ENCODE measurements around the gene ATXN7L3.

Gene ATXN7L3

DNA sequence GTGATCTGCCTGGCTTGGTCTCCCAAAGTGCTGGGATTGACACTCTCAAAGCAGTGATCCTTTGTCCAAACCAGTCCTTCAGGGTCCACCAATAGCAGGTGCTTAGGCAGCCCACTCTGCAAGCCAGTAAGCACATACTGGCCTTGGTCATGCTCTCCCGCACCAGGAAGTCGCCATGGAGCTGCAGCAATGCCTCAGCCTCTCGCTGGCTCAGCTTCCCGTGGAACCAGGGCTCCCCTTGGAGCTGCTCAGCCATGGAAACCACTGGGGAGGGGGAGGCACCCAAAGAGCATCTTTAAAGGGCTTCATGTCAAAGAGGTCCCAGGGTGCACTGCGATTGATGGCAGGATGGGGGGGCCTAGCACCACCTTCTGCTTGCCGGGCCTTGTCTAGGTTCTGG is 29.4 kb upstream of the ATXN7L3 start:
- TF ChIP-seq FOXP2 (optimal IDR thresholded peaks at IDR 0.05; ENCODE audit: borderline replicate concordance, extremely low read depth, extremely low read length, insufficient read depth) (no peak), TAF1 (IDR thresholded peaks at IDR 0.05; ENCODE audit: borderline replicate concordance, insufficient read depth, low read length) (no peak), POLR2AphosphoS5 (IDR thresholded peaks at IDR 0.05; ENCODE audit: low read depth, low read length) (no peak)
- TF ChIP-seq, protein P1, sequence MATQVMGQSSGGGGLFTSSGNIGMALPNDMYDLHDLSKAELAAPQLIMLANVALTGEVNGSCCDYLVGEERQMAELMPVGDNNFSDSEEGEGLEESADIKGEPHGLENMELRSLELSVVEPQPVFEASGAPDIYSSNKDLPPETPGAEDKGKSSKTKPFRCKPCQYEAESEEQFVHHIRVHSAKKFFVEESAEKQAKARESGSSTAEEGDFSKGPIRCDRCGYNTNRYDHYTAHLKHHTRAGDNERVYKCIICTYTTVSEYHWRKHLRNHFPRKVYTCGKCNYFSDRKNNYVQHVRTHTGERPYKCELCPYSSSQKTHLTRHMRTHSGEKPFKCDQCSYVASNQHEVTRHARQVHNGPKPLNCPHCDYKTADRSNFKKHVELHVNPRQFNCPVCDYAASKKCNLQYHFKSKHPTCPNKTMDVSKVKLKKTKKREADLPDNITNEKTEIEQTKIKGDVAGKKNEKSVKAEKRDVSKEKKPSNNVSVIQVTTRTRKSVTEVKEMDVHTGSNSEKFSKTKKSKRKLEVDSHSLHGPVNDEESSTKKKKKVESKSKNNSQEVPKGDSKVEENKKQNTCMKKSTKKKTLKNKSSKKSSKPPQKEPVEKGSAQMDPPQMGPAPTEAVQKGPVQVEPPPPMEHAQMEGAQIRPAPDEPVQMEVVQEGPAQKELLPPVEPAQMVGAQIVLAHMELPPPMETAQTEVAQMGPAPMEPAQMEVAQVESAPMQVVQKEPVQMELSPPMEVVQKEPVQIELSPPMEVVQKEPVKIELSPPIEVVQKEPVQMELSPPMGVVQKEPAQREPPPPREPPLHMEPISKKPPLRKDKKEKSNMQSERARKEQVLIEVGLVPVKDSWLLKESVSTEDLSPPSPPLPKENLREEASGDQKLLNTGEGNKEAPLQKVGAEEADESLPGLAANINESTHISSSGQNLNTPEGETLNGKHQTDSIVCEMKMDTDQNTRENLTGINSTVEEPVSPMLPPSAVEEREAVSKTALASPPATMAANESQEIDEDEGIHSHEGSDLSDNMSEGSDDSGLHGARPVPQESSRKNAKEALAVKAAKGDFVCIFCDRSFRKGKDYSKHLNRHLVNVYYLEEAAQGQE (IDR thresholded peaks at IDR 0.05; ENCODE audit: insufficient read depth in 1 of 2, low read depth in 2 of 2, low read length in 2 of 2), result no peak

DNA sequence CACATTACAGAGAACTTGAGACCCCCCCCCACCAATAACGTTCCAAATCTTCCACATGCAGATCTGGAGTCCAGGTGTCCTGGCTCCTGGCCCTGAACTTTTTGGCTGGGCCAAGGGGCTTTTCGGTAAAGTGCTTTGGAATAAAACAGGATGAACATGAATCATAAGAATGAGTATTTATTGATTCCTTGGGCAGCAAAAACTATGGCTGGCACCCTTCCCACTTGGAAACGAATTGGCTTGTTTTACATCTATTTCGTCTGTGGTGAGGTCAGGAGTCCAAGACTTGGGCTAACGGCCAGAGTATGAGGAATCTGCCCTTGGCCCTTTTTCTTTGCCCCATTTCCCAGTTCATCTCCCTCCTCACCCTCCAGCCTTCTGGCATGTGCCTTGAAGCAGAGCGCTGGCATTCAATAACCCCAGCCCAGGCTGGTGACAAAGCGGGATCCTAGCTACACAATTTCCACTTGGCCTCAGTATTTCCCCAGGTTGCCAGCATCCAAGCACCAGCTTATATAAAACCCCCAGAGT is 23.9 kb upstream of the ATXN7L3 start:
- TF ChIP-seq TAF1 (IDR thresholded peaks at IDR 0.05; ENCODE audit: borderline replicate concordance, insufficient read depth, low read length), result no peak
- TF ChIP-seq, protein P1 (IDR thresholded peaks at IDR 0.05; ENCODE audit: insufficient read depth in 1 of 2, low read depth in 2 of 2, low read length in 2 of 2), result no peak
- TF ChIP-seq POLR2AphosphoS5 (IDR thresholded peaks at IDR 0.05; ENCODE audit: low read depth, low read length), result no peak
- no peak for TF ChIP-seq SIN3A (IDR thresholded peaks at IDR 0.05; ENCODE audit: borderline replicate concordance, insufficient read depth, low read length)
- no peak for TF ChIP-seq FOXP2 (optimal IDR thresholded peaks at IDR 0.05; ENCODE audit: borderline replicate concordance, extremely low read depth, extremely low read length, insufficient read depth)

DNA sequence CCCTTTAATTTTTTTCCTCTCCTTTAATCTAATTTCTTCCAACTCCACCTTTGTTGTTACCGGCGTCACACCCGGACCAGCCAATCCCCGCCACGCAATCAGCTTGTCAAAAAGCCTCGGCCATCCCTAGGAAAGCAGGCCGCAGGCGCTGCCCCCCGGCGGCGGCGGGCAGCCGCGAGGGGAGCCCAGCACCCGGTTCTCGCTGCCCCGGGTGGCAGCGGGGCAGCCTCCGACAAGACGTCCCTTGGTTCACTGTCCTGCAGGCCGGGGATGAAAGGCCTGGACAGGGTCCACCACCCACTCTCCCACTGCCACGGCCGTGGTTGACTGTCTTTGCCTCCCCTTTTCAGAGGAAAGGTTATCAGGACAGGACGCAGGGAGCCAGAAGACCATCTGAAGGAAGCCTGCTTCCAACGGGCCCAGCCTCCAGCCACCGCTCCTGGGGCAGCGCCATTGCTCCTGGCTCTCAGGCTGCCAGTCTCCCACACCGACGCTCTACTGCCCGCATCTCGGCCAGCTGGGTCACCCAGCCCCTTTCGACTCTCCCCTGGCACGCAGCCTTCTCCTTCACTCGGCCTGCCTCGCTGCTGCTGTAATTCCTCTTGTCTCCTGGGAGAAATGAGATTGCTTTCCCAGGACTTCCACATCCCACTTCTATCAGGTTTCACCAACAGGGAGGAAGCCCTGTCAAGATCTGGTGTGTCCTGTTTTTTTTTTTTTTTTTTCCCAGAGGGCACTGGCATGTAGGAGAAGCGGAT is 22.6 kb upstream of the ATXN7L3 start:
- TF ChIP-seq, protein P1 (IDR thresholded peaks at IDR 0.05; ENCODE audit: insufficient read depth in 1 of 2, low read depth in 2 of 2, low read length in 2 of 2), result no peak
- TF ChIP-seq SIN3A (IDR thresholded peaks at IDR 0.05; ENCODE audit: borderline replicate concordance, insufficient read depth, low read length), result peak; percentile 58; the same call in 1 of the 2 replicates
- peak; percentile 3; the same call in 1 of the 2 replicates for TF ChIP-seq POLR2AphosphoS5 (IDR thresholded peaks at IDR 0.05; ENCODE audit: low read depth, low read length)
- TF ChIP-seq FOXP2 (optimal IDR thresholded peaks at IDR 0.05; ENCODE audit: borderline replicate concordance, extremely low read depth, extremely low read length, insufficient read depth), result no peak

DNA sequence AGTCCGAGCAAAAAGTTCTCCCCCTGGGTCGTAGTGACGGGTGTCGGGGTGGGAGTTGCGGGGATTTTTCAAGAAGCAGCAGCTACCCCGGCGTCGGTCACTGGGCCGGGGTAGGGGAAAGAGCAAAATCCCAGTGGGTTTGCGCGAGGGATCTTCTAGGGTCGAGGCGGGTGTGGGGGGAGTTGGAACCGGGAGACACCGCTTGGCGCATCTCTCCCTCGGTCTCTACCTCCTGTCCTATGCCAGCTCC is 22.1 kb upstream of the ATXN7L3 start:
- no peak for TF ChIP-seq TAF1 (IDR thresholded peaks at IDR 0.05; ENCODE audit: borderline replicate concordance, insufficient read depth, low read length)
- TF ChIP-seq POLR2AphosphoS5 (IDR thresholded peaks at IDR 0.05; ENCODE audit: low read depth, low read length), result 0 out of 2 replicates have a peak, but pooled peaks have one; percentile 15

DNA sequence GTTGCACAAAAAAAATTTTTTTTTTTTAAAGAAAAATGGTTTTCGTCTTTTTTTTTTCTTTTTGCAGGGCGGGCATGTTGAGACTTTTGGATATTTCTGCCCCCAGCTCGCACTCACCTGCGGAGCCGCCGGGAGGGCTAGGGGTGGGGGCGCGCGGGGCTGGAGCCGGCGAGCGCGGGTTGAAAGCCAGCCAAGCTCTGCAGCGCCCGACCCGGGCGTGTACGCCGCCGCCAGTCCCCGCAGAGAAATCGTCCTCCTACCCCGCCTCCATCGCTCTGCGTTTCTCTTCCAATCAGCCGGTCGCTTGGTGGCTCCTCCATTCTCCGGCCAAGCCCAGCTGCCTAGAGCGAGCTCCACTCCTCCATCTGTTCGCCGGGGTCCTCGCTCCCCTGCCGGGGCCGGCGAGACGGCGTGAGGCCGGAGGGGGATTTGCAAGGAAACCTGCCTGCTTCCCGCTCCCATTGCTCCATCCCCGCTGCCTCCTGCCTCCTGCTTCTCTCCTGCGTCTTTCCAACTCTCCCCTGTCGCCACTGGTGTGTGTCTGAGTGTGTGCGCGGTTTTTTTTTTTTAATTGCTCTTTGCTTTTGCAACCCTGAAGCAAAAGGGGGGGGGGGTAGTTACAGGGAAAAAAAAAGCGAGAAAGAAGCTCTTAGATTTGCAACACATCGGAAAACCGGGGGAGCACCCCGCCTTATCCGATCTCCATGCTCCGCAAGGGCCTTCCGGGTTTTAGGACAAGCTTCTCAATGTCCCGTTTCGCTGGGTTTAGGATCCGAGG is 21.6 kb upstream of the ATXN7L3 start:
- TF ChIP-seq FOXP2 (optimal IDR thresholded peaks at IDR 0.05; ENCODE audit: borderline replicate concordance, extremely low read depth, extremely low read length, insufficient read depth) (peak; percentile 37), SIN3A (IDR thresholded peaks at IDR 0.05; ENCODE audit: borderline replicate concordance, insufficient read depth, low read length) (peak; percentile 72; the same call in 1 of the 2 replicates), TAF1 (IDR thresholded peaks at IDR 0.05; ENCODE audit: borderline replicate concordance, insufficient read depth, low read length) (peak; percentile 56; the same call in 1 of the 2 replicates), POLR2AphosphoS5 (IDR thresholded peaks at IDR 0.05; ENCODE audit: low read depth, low read length) (no peak; the same call in 1 of the 2 replicates)
- TF ChIP-seq, protein P1 (IDR thresholded peaks at IDR 0.05; ENCODE audit: insufficient read depth in 1 of 2, low read depth in 2 of 2, low read length in 2 of 2), result 0 out of 4 replicates have a peak, but pooled peaks of 1 of the 2 experiments have one; percentile 22

Measured in PFSK-1 (cell line).